Sigmoid colon (tissue), 7 donors: ENCODE data around the gene SDK1. TPM values are rescaled to one million over a fixed set of nuclear protein-coding genes. Genes with fewer than 3 reads are reported as not detected.

Source experiments
- DNase-seq: peaks from one replicate; pipeline ENCODE4 v3.0.0-alpha.2; 2019
- H3K27ac ChIP-seq, 4 donors: fragments of 200-600 bp; sonication (generic); one replicate each; pipeline ENCODE4 v1.5.1; 2016 to 2019; ENCODE audit warnings: mild to moderate bottlenecking in 1 of 4
- H3K27me3 ChIP-seq, 3 donors: fragments of 200-600 bp; sonication (generic); one replicate each; pipeline ENCODE4 v1.5.1; 2019; ENCODE audit warnings: mild to moderate bottlenecking in 1 of 3
- H3K36me3 ChIP-seq, 4 donors: fragments of 200-600 bp; sonication (generic); one replicate each; pipeline ENCODE4 v1.5.1; 2016 to 2019
- H3K4me1 ChIP-seq, 4 donors: fragments of 200-600 bp; sonication (generic); one replicate each; pipeline ENCODE4 v1.5.1; 2017 to 2019
- H3K4me3 ChIP-seq, 4 donors: fragments of 200-600 bp; sonication (generic); one replicate each; pipeline ENCODE4 v1.5.1; 2017 to 2019; ENCODE audit warnings: mild to moderate bottlenecking in 2 of 4, moderate library complexity in 1 of 4
- H3K9me3 ChIP-seq, 4 donors: fragments of 200-600 bp in 3 of 4; sonication (generic) in 3 of 4; one replicate each; pipeline versions ENCODE4 v1.5.1 to v1.6.1; 2013 to 2019
- CTCF ChIP-seq, 4 experiments: fragments of 450-650 bp in 3 of 4; fragments of 200-600 bp in 1 of 4; IDR thresholded peaks; one replicate each; pipeline ENCODE4 v1.5.1; 2016 to 2019; ENCODE audit warnings: antibody characterized with exemption in 4 of 4, mild to moderate bottlenecking in 3 of 4, moderate library complexity in 2 of 4
- EP300 ChIP-seq, 4 donors: sonication (generic); formaldehyde crosslinking; IDR thresholded peaks; one replicate each; pipeline ENCODE4 v1.6.1; 2017; ENCODE audit warnings: antibody characterized with exemption in 4 of 4
- POLR2A ChIP-seq, 2 donors: fragments of 450-650 bp; IDR thresholded peaks; one replicate each; pipeline ENCODE4 v1.6.1; 2016; ENCODE audit warnings: antibody characterized with exemption in 2 of 2, mild to moderate bottlenecking in 2 of 2, moderate library complexity in 2 of 2
- POLR2AphosphoS5 ChIP-seq, 4 donors: sonication (generic); formaldehyde crosslinking; IDR thresholded peaks; one replicate each; pipeline ENCODE4 v1.6.1; 2017; ENCODE audit warnings: antibody characterized with exemption in 4 of 4
- WGBS, 2 donors: extraction: QIAGEN DNeasy Blood & Tissue Kit; methylation state at CpG; one replicate each; pipeline ENCODE4 v1.1.7; 2013; 5-methylcytosine and 5-hydroxymethylcytosine counted together
- intact Hi-C: fragments of 100-400 bp; cut with DNase I; formaldehyde crosslinking; loops from one replicate; pipeline ENCODE4 v1.15.1; 2023
- polyA plus RNA-seq, 3 donors: library from polyadenylated mRNA; stranded (reverse); fragments of 200-250 nt; gene quantifications; one replicate each; pipeline ENCODE4 v1.2.3, GENCODE V29; 2013
- total RNA-seq, 4 donors: library from RNA; depleted of rRNA; stranded (reverse); fragments of >200 nt; gene quantifications; one replicate each; pipeline ENCODE4 v1.1.0, GENCODE V29; 2016
- donor health status: healthy with polysubstance abuse.
- donor health status: Bipolar disorder and iron deficiency.
- donor health status: healthy.

The SDK1 gene
- total RNA-seq (10 to 100 TPM in 3 of 4 donors, 1 to 10 TPM in 1; 8.2 to 23.0 (median 12.8) TPM), polyA plus RNA-seq (1 to 10 TPM in 1 of 3 donors, under 1 TPM in 1, not detected in 1; under 0.01 to 2.2 TPM)

GRCh38 chr7:3300651-3301448 lies at the start of gene SDK1:
SDK1 (plus strand) TSS chr7:3301252; CDS start chr7:3301587, 335 bp downstream.
- peak within 1 kb of the TSS; percentile 57 to 89 (median 82) for H3K27ac ChIP-seq
- no peak for TF ChIP-seq EP300 (IDR thresholded peaks at IDR 0.05)
- TF ChIP-seq POLR2A (IDR thresholded peaks at IDR 0.05), result no peak
- peak in 1 of 4 donors; percentile 17 for TF ChIP-seq POLR2AphosphoS5 (IDR thresholded peaks at IDR 0.05)
- TF ChIP-seq CTCF (IDR thresholded peaks at IDR 0.05), result peak in 3 of 4 experiments; percentile 52 to 87 (median 65)
- DNase-seq, result peak; percentile 94
- intact Hi-C loops, result loop anchor here (2.0 to 10.0 kb wide), 4 partner anchors 66 to 884 kb away; no protein-coding TSS in a partner anchor
- no peaks in the 10 kb centered on the region for H3K9me3 ChIP-seq
- 1% methylated on average over 119 of the region's 119 CpGs for WGBS, 2 donors
- no peaks in the 10 kb centered on the region for H3K27me3 ChIP-seq
- H3K4me1 ChIP-seq, result peaks cover 0 to 37% (median 24%) of the 10 kb centered on the region in 4 donors
- peak within 1 kb of the TSS; percentile 52 to 91 (median 80) for H3K4me3 ChIP-seq
- no peaks in the 10 kb centered on the region for H3K36me3 ChIP-seq

GRCh38 chr7:3254718-3255117 lies 46.3 kb upstream of the SDK1 start:
- Histone ChIP-seq H3K9me3 (no peaks in the 10 kb centered on the region), H3K4me3 (no peak overlapping the region), H3K27ac (no peak overlapping the region), H3K4me1 (peaks cover 0 to 4% (median 0%) of the 10 kb centered on the region in 4 donors), H3K36me3 (no peaks in the 10 kb centered on the region), H3K27me3 (no peaks in the 10 kb centered on the region)
- no peak for DNase-seq
- WGBS, 2 donors, result 83 to 89% methylated on average over 6 of the region's 6 CpGs
- TF ChIP-seq EP300 (IDR thresholded peaks at IDR 0.05) (no peak), CTCF (IDR thresholded peaks at IDR 0.05) (no peak), POLR2AphosphoS5 (IDR thresholded peaks at IDR 0.05) (no peak), POLR2A (IDR thresholded peaks at IDR 0.05) (no peak)
- intact Hi-C loops, result no loop called here

- peak overlapping the region; percentile 55 to 85 (median 80) for H3K27ac ChIP-seq
- H3K9me3 ChIP-seq, result no peaks in the 10 kb centered on the region
- peak overlapping the region; percentile 40 to 57 (median 54) for H3K4me3 ChIP-seq
- WGBS, 2 donors, result 50 to 51% methylated on average over 17 of the region's 17 CpGs
- no peak for DNase-seq
- no peaks in the 10 kb centered on the region for H3K36me3 ChIP-seq
- TF ChIP-seq POLR2A (IDR thresholded peaks at IDR 0.05) (no peak), POLR2AphosphoS5 (IDR thresholded peaks at IDR 0.05) (peak in 1 of 4 donors; percentile 20)
- no peaks in the 10 kb centered on the region for H3K27me3 ChIP-seq
- H3K4me1 ChIP-seq, result peaks cover 0 to 4% (median 2%) of the 10 kb centered on the region in 4 donors
- intact Hi-C loops, result no loop called here
Measured at GRCh38 chr7:3259711-3260400, 41.2 kb upstream of the SDK1 start.

- peak overlapping the region; percentile 40 to 57 (median 54) for H3K4me3 ChIP-seq
- no peaks in the 10 kb centered on the region for H3K9me3 ChIP-seq
- WGBS, 2 donors, result 56 to 71% methylated on average over 10 of the region's 10 CpGs
- peak overlapping the region; percentile 55 to 85 (median 80) for H3K27ac ChIP-seq
- peak in 3 of 4 donors; percentile 19 to 41 (median 30) for TF ChIP-seq POLR2AphosphoS5 (IDR thresholded peaks at IDR 0.05)
- no peak for TF ChIP-seq POLR2A (IDR thresholded peaks at IDR 0.05)
- no peak for TF ChIP-seq CTCF (IDR thresholded peaks at IDR 0.05)
- H3K4me1 ChIP-seq, result peaks cover 0 to 4% (median 2%) of the 10 kb centered on the region in 4 donors
- H3K27me3 ChIP-seq, result no peaks in the 10 kb centered on the region
- H3K36me3 ChIP-seq, result no peaks in the 10 kb centered on the region
- peak; percentile 78 for DNase-seq
- intact Hi-C loops, result no loop called here
Measured at GRCh38 chr7:3260401-3260715, 40.7 kb upstream of the SDK1 start.
